HepG2 (cell line): ENCODE results near the gene LRRC25. TPM values are rescaled to one million over a fixed set of nuclear protein-coding genes. Genes with fewer than 3 reads are reported as not detected.

Source experiments
- ATAC-seq: fragments of 200-7000 bp; cut with Tn5 transposase; 3 replicates; pipeline ENCODE4 v1.9.1; 2020; ENCODE audit warnings: mild to moderate bottlenecking, moderate library complexity
- BruUV-seq: library from RNA; stranded (reverse); fragments of 400-500 nt; replicated peaks from 2 replicates; lab custom pipeline; 2021; lab: Mats Ljungman, UMichigan
- CTCF ChIA-PET: fragments of 300-600 bp; formaldehyde crosslinking; extraction: SDS; loops from one replicate; lab custom pipeline; 2021; ENCODE audit warnings: low total read pairs, inconsistent platforms, low intra/inter-chr PET ratio; lab: Yijun Ruan, JAX
- POLR2A ChIA-PET: fragments of 350-600 bp; sonication (Branson Sonifier 250); formaldehyde crosslinking; loops from one replicate; lab custom pipeline; 2020; ENCODE audit warnings: antibody characterized with exemption, inconsistent platforms; lab: Yijun Ruan, JAX
- DNase-seq: peaks from one replicate; pipeline ENCODE4 v3.0.0-alpha.2; 2015; ENCODE audit warnings: low spot score
- FAIRE-seq: peaks from 3 replicates; lab custom pipeline; 2011; peaks lifted over from hg19 to GRCh38; lab: Jason Lieb, UNC
- H2AFZ ChIP-seq: one replicate; pipeline ENCODE4 v1.6.1; 2011; ENCODE audit warnings: low read length, inconsistent platforms
- H3K27ac ChIP-seq: fragments of 300-600 bp; 3 replicates; pipeline ENCODE4 v1.8.0; 2011; ENCODE audit warnings: mixed run types, mild to moderate bottlenecking, mixed read lengths, low read length, inconsistent platforms; ENCODE audit not compliant: insufficient read depth; ENCODE audit errors: extremely low read length
- H3K27me3 ChIP-seq, 2 experiments: fragments of 200-600 bp in 1 of 2; 2 replicates in 1 of 2; 3 replicates in 1 of 2; pipeline versions ENCODE4 v1.6.0 to v1.8.0; 2011; ENCODE audit warnings: low read length in 2 of 2, mild to moderate bottlenecking in 2 of 2, moderate library complexity in 2 of 2, inconsistent platforms in 1 of 2; ENCODE audit not compliant: insufficient read depth in 2 of 2, control insufficient read depth in 1 of 2
- H3K36me3 ChIP-seq, 2 experiments: fragments of 200-600 bp in 1 of 2; replicated peaks in 1 of 2; 2 replicates in 1 of 2; 3 replicates in 1 of 2; pipeline versions ENCODE4 v1.5.1 to v1.8.0; 2011; ENCODE audit warnings: low read length in 2 of 2, inconsistent platforms in 1 of 2; ENCODE audit not compliant: insufficient read depth in 2 of 2, control insufficient read depth in 1 of 2
- H3K4me1 ChIP-seq: 2 replicates; pipeline ENCODE4 v1.5.1; 2012; ENCODE audit warnings: low read length, inconsistent platforms; ENCODE audit not compliant: insufficient read depth
- H3K4me2 ChIP-seq: 2 replicates; pipeline ENCODE4 v1.6.0; 2011; ENCODE audit warnings: low read depth, low read length, inconsistent platforms
- H3K4me3 ChIP-seq, 3 experiments: fragments of 200-600 bp in 1 of 3; sonication (generic), shearing (Covaris generic) in 1 of 3; replicated peaks in 1 of 3; 2 replicates each; pipeline ENCODE4 v1.5.1; 2011 to 2016; ENCODE audit warnings: low read length in 3 of 3, inconsistent platforms in 2 of 3, low read depth in 2 of 3, mild to moderate bottlenecking in 2 of 3, control low read depth in 1 of 3, mixed read lengths in 1 of 3; ENCODE audit not compliant: insufficient read depth in 1 of 3
- H3K79me2 ChIP-seq: one replicate; pipeline ENCODE4 v1.6.1; 2011; ENCODE audit warnings: low read length, inconsistent platforms; ENCODE audit not compliant: insufficient read depth
- H3K9ac ChIP-seq: 2 replicates; pipeline ENCODE4 v1.6.0; 2011; ENCODE audit warnings: mild to moderate bottlenecking, low read depth, low read length, inconsistent platforms; ENCODE audit not compliant: insufficient read depth
- H3K9me3 ChIP-seq: 2 replicates; pipeline ENCODE4 v1.5.1; 2012; ENCODE audit warnings: mild to moderate bottlenecking, low read length
- H4K20me1 ChIP-seq: 2 replicates; pipeline ENCODE4 v1.6.0; 2011; ENCODE audit warnings: inconsistent platforms, mild to moderate bottlenecking, low read length, moderate library complexity; ENCODE audit not compliant: insufficient read depth
- AKAP8 ChIP-seq: sonication (generic); formaldehyde crosslinking; IDR thresholded peaks from 2 replicates; pipeline ENCODE4 v1.5.1; 2020; ENCODE audit warnings: mild to moderate bottlenecking, missing genetic modification reagents
- GATA4 ChIP-seq: sonication (generic); IDR thresholded peaks from 2 replicates; pipeline ENCODE4 v1.6.1; 2016; ENCODE audit warnings: antibody characterized with exemption, low read depth, borderline replicate concordance
- GFI1 ChIP-seq: sonication (generic); formaldehyde crosslinking; IDR thresholded peaks from 2 replicates; pipeline ENCODE4 v1.5.0; 2020; ENCODE audit warnings: missing genetic modification reagents, mild to moderate bottlenecking, borderline replicate concordance
- HMG20A ChIP-seq: IDR thresholded peaks from 2 replicates; pipeline ENCODE4 v1.6.1; 2016; ENCODE audit warnings: borderline replicate concordance
- IRX3 ChIP-seq: sonication (generic); formaldehyde crosslinking; IDR thresholded peaks from 2 replicates; pipeline ENCODE4 v1.8.1; 2023; ENCODE audit warnings: mild to moderate bottlenecking, low read depth, missing genetic modification reagents, borderline replicate concordance
- KAT7 ChIP-seq: IDR thresholded peaks from 2 replicates; pipeline ENCODE4 v1.6.1; 2018; ENCODE audit warnings: borderline replicate concordance, missing compliant biosample characterization
- MEIS2 ChIP-seq: sonication (generic); formaldehyde crosslinking; IDR thresholded peaks from 2 replicates; pipeline ENCODE4 v1.9.0; 2021; ENCODE audit warnings: mild to moderate bottlenecking, missing genetic modification reagents
- MXD1 ChIP-seq: sonication (generic); formaldehyde crosslinking; IDR thresholded peaks from 2 replicates; pipeline ENCODE4 v1.4.0; 2020; ENCODE audit warnings: mild to moderate bottlenecking, missing genetic modification reagents
- MXI1 ChIP-seq: IDR thresholded peaks from 3 replicates; pipeline ENCODE4 v1.6.1; 2012; ENCODE audit warnings: low read depth, low read length, inconsistent platforms, borderline replicate concordance
- NFKB2 ChIP-seq: sonication (generic); formaldehyde crosslinking; IDR thresholded peaks from 2 replicates; pipeline ENCODE4 v1.4.0; 2020; ENCODE audit warnings: missing genetic modification reagents, borderline replicate concordance
- PHF20 ChIP-seq: sonication (generic); formaldehyde crosslinking; IDR thresholded peaks from 2 replicates; pipeline ENCODE4 v1.5.0; 2020; ENCODE audit warnings: mild to moderate bottlenecking, missing genetic modification reagents
- RFXAP ChIP-seq: sonication (generic); formaldehyde crosslinking; IDR thresholded peaks from 2 replicates; pipeline ENCODE4 v1.4.0; 2020; ENCODE audit warnings: missing genetic modification reagents, borderline replicate concordance
- RNF2 ChIP-seq: fragments of 450-650 bp; conservative IDR thresholded peaks from 2 replicates; pipeline ENCODE4 v1.6.1; 2016; ENCODE audit warnings: low read depth
- SCMH1 ChIP-seq: sonication (generic); formaldehyde crosslinking; IDR thresholded peaks from 2 replicates; pipeline ENCODE4 v1.9.0; 2021; ENCODE audit warnings: missing genetic modification reagents, mild to moderate bottlenecking, borderline replicate concordance
- SIN3A ChIP-seq: IDR thresholded peaks from 2 replicates; pipeline ENCODE4 v1.6.1; 2011; ENCODE audit warnings: low read depth, mild to moderate bottlenecking, control low read depth, low read length, borderline replicate concordance
- SOX13 ChIP-seq, 3 experiments: fragments of 450-650 bp in 1 of 3; sonication (generic) in 1 of 3; formaldehyde crosslinking in 1 of 3; IDR thresholded peaks in 2 of 3; conservative IDR thresholded peaks in 1 of 3; 2 replicates each; pipeline versions ENCODE4 v1.5.0 to v1.6.1; 2016 to 2020; ENCODE audit warnings: antibody characterized with exemption in 1 of 3, mild to moderate bottlenecking in 1 of 3, missing compliant biosample characterization in 1 of 3, missing genetic modification reagents in 1 of 3, moderate library complexity in 1 of 3
- TFDP2 ChIP-seq: sonication (generic); formaldehyde crosslinking; IDR thresholded peaks from 2 replicates; pipeline ENCODE4 v1.4.0; 2020; ENCODE audit warnings: missing genetic modification reagents
- ZBTB2 ChIP-seq: sonication (generic); formaldehyde crosslinking; IDR thresholded peaks from 2 replicates; pipeline ENCODE4 v1.8.0; 2022; ENCODE audit warnings: low read depth, missing genetic modification reagents
- ZNF329 ChIP-seq: sonication (generic); formaldehyde crosslinking; IDR thresholded peaks from 2 replicates; pipeline ENCODE4 v1.9.0; 2021; ENCODE audit warnings: low read depth, mild to moderate bottlenecking, missing genetic modification reagents
- ZNF563 ChIP-seq: sonication (generic); formaldehyde crosslinking; IDR thresholded peaks from 2 replicates; pipeline ENCODE4 v1.8.0; 2022; ENCODE audit warnings: mild to moderate bottlenecking, moderate library complexity, missing genetic modification reagents
- ZNF777 ChIP-seq: sonication (generic); formaldehyde crosslinking; IDR thresholded peaks from 2 replicates; pipeline ENCODE4 v1.4.0; 2020; ENCODE audit warnings: missing genetic modification reagents
- ZNF790 ChIP-seq: sonication (generic); formaldehyde crosslinking; IDR thresholded peaks from 2 replicates; pipeline ENCODE4 v1.8.0; 2022; ENCODE audit warnings: missing genetic modification reagents, mild to moderate bottlenecking, borderline replicate concordance
- WGBS: methylation state at CpG from one replicate; pipeline ENCODE4 v1.1.6; 2017; ENCODE audit warnings: low lambda C conversion rate; 5-methylcytosine and 5-hydroxymethylcytosine counted together
- in situ Hi-C: cut with HindIII; loops from 2 replicates; pipeline ENCODE4 v1.10.0; 2017; ENCODE audit warnings: low pct_unique_long_range_greater_than_20kb; ENCODE audit not compliant: extremely low pct_ligation_motif_present
- intact Hi-C: fragments of 100-400 bp; cut with micrococcal nuclease; formaldehyde crosslinking; loops from one replicate; pipeline ENCODE4 v1.10.0; 2022; ENCODE audit not compliant: unreplicated experiment
- polyA plus RNA-seq, 8 experiments: library from polyadenylated mRNA; depleted of rRNA in 3 of 8; stranded (reverse) in 7 of 8; unstranded in 1 of 8; fragments of >200 nt; fragmentation: Illumina TruSeq in 4 of 8; extraction: Trizol in 4 of 8; gene quantifications; 2 replicates each; pipeline versions ENCODE4 v1.2.1 to v1.2.3, GENCODE V29; 2011 to 2016; ENCODE audit warnings: low read depth in 4 of 8, missing spikeins in 1 of 8, mixed read lengths in 1 of 8; ENCODE audit not compliant: insufficient read depth in 1 of 8
- total RNA-seq, 5 experiments: library from RNA; depleted of rRNA; stranded (reverse); fragments of >200 nt; fragmentation: Illumina TruSeq; extraction: Trizol; gene quantifications; 2 replicates each; pipeline ENCODE4 v1.2.3, GENCODE V29; 2016; ENCODE audit warnings: low read depth in 1 of 5

The LRRC25 gene
- total and polyA plus RNA-seq, 2 of the 13 experiments (the other 11 are each of a cell fraction or from before 2014, with no cell fraction given), result 0.13 to 0.53 TPM

- WGBS, result no CpG with 5 or more reads among the region's 80 CpGs
- peaks cover 31% of the 10 kb centered on the region for H3K79me2 ChIP-seq
- peak; percentile 66 for DNase-seq
- H3K4me3 ChIP-seq, result peak within 1 kb of the TSS; percentile 60 to 78 (median 76); a peak in 5 of 6 replicates
- peak; percentile 23 for ATAC-seq
- peak within 1 kb of the TSS; percentile 64 for H3K27ac ChIP-seq
- H3K4me1 ChIP-seq, result peaks cover 65% of the 10 kb centered on the region
- H3K9ac ChIP-seq, result peak within 1 kb of the TSS; percentile 73
- H2AFZ ChIP-seq, result no peak within 1 kb of the TSS
- H3K9me3 ChIP-seq, result no peaks in the 10 kb centered on the region
- no TSS peak for BruUV-seq
- peaks cover 8% of the 10 kb centered on the region; the same call in 1 of the 2 replicates for H4K20me1 ChIP-seq
- H3K4me2 ChIP-seq, result peak within 1 kb of the TSS; percentile 85
- CTCF ChIA-PET, result no interaction called here
- POLR2A ChIA-PET, result interaction anchor here (1.0 to 3.7 kb wide), 10 partner anchors 21 to 169 kb away, joined by 3 to 25 read pairs (median 4); partner anchors contain the start of genes GDF15, JUND and LSM4
- in situ Hi-C loops, result loop anchor here (10.0 kb wide), 2 partner anchors 144 to 214 kb away; partner anchors contain the start of genes IQCN and RAB3A
- 0 out of 5 replicates have a peak, but pooled peaks cover 0 to 3% of the 10 kb centered on the region in 2 experiments for H3K36me3 ChIP-seq
- no peak for FAIRE-seq
- H3K27me3 ChIP-seq, result no peaks in the 10 kb centered on the region
- intact Hi-C loops, result no loop called here
- TF ChIP-seq RNF2 (0 out of 2 replicates have a peak, but pooled peaks have one; percentile 52), ZNF777 (CRISPR knock-in tag) (peak; percentile 75; the same call in 1 of the 2 replicates), ZNF563 (peak; percentile 73), ZBTB2 (0 out of 2 replicates have a peak, but pooled peaks have one; percentile 46), AKAP8 (CRISPR knock-in tag) (no peak), SCMH1 (CRISPR knock-in tag) (no peak), GFI1 (no peak), SOX13 (IDR thresholded peaks at IDR 0.05) (no peak), SOX13 (CRISPR knock-in tag; conservative IDR thresholded peaks at IDR 0.05 in 1 of 2, IDR thresholded peaks at IDR 0.05 in 1 of 2) (no peak), SIN3A (0 out of 2 replicates have a peak, but pooled peaks have one; percentile 74), ZNF329 (CRISPR knock-in tag) (0 out of 2 replicates have a peak, but pooled peaks have one; percentile 39), MXI1 (peak; percentile 71; the same call in 2 of the 3 replicates), TFDP2 (CRISPR knock-in tag) (peak; percentile 50), KAT7 (CRISPR knock-in tag) (no peak), RFXAP (peak; percentile 1; the same call in 1 of the 2 replicates), HMG20A (CRISPR knock-in tag) (no peak), MEIS2 (CRISPR knock-in tag) (no peak), PHF20 (CRISPR knock-in tag) (peak; percentile 50; the same call in 1 of the 2 replicates), MXD1 (CRISPR knock-in tag) (no peak; the same call in 1 of the 2 replicates), GATA4 (no peak), IRX3 (0 out of 2 replicates have a peak, but pooled peaks have one; percentile 44), NFKB2 (CRISPR knock-in tag) (no peak), ZNF790 (CRISPR knock-in tag) (no peak)
Measured at GRCh38 chr19:18419195-18419698, 21.8 kb upstream of the LRRC25 start, which contains the start of gene SSBP4. Gene SSBP4, plus strand, starts transcription at chr19:18419398. Its CDS starts 251 bp downstream, at chr19:18419649.
